Kidney capillary endothelial cell (primary cell): ENCODE data around the gene PRKCA.
"Not testable (repeated sequence)": the region's sequence is repeated elsewhere in the genome, so short reads cannot be mapped to it uniquely, and the experiment has no call there.

ENCODE experiments used
- DNase-seq: peaks from one replicate; pipeline ENCODE4 v3.0.0-alpha.2; 2018; ENCODE audit warnings: low spot score

PRKCA gene

DNA sequence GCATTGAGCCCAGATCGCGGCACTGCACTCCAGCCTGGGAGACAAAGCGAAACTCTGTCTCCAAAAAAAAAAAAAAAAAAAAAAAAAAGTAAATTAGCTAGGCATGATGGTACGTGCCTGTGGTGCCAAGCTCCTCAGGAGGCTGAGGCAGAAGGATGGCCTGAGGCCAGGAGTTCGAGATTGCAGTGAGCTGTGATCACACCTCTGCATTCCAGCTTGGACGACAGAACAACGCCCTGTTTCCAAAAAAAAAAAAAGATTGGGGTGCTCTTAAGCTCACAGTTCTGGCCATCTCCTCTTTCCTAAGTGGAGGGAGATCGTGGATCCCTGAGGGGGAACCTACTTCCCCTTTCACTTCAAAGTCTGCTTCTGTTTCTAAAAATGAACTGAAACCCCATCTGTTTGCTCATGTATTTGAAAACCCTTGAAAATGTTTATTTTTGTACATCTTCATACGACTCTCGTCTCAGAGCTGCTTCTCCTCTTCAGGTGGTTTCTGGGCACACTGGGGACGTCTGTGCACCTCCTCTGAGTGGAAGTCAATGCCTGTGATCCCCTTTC is 138.8 kb downstream of the PRKCA start:
- no peak for DNase-seq

GRCh38 chr17:66443166-66443565 is 140.8 kb downstream of the PRKCA start:
- DNase-seq = no peak

DNA sequence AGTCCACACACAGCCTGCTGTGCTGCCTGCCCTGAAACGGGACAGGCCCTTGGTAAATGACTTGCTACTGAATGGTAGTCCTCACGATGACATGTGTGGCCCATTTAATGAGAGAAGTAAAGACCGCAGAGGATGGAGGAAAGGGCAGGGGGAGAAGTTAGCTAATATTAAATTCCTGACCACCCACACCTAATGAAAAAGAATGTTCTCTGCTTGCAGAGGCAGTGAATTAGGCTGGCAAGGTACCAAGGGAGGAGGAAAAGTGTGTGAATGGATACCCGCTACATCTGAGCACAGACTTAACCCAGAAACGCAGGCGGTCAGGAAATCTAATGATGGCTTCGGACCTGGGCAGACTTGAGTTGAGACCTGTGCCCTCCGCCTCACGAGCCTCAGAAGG is 141.2 kb downstream of the PRKCA start:
- no peak for DNase-seq

GRCh38 chr17:66444031-66444430 is 141.6 kb downstream of the PRKCA start:
- no peak for DNase-seq

GRCh38 chr17:66445229-66445628 is 142.8 kb downstream of the PRKCA start:
- DNase-seq = no peak

- no peak for DNase-seq
Observed at GRCh38 chr17:66446419-66446818, 144.0 kb downstream of the PRKCA start.

- no peak for DNase-seq
Observed at GRCh38 chr17:66447159-66447558, 144.7 kb downstream of the PRKCA start.

- DNase-seq = no peak
Observed at GRCh38 chr17:66448026-66448639, 145.7 kb downstream of the PRKCA start.

DNA sequence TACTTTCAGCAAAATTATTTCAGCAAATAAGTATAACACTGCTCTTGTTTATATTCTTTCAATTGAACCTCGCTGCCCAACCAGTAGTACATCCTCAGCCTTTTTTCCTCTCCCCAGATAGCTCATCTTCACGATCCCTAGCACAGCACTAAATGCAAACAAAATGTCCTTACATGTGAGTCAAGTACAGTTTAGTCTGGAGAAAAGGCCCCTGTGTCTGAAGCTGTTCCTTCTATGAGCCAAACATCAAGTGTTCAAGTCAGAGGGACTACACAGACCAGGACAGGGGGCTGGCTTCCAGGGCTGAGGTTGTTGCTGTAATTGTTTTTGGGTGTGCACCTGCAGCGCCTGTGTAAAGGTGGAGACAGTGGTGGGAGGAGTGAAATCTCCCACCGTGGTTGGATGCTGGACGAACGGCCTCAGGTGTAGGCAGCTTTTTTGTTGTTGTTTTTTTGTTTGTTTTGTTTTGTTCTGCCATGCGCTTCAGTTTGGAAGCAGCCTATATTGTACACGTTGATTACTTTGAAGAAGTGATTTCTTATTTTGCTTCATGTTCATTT is 147.1 kb downstream of the PRKCA start:
- DNase-seq = no peak

- no peak for DNase-seq
Observed at GRCh38 chr17:66450008-66450851, 147.8 kb downstream of the PRKCA start.

DNA sequence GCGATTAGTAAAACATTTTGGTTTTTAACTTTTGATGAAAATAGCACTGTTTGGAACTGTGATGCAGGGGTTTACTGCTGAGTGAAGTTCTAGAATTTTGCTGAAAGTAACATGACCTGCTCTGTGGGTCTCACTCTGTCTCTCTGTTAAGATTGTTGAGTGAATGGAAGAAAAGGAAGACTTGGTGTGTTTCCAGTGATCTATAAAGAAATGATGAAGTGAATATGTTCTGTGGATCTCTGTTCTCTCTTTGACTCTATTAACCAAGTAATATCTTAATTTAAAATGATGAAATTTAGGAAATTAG is 148.4 kb downstream of the PRKCA start:
- no peak for DNase-seq

DNA sequence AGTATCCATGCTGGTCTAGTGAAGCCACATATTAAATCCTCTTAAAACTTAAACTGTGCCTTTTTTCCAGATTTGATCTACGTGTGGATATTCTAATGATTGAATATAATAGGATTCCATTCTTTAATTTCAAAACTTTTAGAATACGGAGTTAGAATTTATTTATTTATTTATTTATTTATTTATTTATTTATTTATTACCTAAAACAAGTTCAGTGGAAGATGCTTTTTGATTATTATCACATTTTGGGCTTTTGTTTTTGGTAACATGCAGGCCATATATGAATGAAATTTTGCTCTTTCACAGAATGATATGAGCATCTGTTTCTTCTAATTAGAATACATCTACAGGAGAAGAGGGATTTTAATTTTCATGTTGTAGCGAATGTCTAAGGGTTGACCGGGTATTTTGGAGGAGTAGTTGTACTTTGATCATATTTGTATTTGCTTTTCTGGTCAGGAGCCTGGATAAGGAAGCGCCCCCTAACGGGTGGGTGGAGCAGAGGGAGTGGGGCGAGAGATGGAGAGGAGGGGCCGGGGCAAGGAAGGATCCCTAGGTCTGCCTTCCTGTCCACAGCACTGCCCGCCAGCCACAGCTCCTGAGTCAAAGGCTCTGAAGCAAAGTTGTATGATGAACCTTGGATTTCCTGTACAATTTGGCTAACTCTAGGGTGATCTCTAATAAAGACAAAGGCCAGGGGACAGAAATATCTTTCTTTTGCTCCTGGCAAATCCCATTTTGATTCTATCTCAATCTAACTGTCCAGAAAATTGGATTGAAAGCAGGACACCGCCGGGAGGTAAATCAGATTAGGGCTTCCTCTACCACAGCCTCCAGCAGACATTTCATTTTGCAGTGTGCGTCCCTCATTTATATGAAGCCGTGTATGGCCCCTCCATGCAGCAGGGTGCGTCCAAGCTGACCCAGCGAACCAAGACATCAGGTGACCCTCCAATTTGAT is 149.1 kb downstream of the PRKCA start:
- no peak for DNase-seq

DNA sequence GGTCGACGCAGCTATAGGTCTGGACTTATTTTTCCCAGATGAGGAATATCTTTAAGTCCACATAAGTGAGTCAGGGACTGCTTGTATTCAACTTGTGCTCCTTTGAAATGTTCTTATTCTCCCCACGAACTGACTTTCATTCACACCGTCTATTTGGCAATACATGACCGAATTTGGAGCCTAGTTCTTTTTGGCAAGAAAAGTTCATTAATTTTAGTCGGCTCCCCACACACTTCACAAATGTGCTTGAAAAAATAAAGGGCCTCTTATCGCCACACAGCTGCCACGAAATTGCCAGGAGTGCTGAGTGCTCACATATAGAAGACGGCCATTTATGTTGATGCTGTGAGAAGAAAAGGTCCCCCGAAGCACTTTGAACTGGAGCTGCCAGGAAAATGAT is 152.6 kb downstream of the PRKCA start:
- no peak for DNase-seq

- DNase-seq = not testable (repeated sequence)
Observed at GRCh38 chr17:66457499-66457898, 155.1 kb downstream of the PRKCA start.

- no peak for DNase-seq
Observed at GRCh38 chr17:66458782-66459181, 156.4 kb downstream of the PRKCA start.

- DNase-seq = peak; percentile 93
Observed at GRCh38 chr17:66459811-66460270, 157.4 kb downstream of the PRKCA start.

DNA sequence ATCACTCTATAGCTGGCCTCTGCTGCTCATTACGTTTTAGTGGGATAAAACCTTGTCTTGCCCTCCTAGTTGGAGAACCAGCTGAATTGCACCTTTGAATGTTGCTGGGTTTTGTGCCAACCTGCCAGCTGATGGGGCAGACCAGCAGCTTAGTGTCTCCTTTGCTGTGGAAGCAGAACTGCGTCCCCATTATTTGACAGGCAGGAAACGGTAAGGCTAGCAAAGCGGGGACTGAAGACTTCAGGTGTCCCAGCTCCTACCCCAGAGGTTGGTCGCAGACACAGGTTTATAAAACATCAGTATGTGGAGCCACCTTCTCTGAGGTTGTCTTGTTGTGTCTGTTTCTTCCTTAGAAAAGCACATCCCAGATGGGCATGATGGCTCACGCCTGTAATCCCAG is 158.1 kb downstream of the PRKCA start:
- no peak for DNase-seq

- DNase-seq = no peak
Observed at GRCh38 chr17:66461343-66461995, 159.1 kb downstream of the PRKCA start.

DNA sequence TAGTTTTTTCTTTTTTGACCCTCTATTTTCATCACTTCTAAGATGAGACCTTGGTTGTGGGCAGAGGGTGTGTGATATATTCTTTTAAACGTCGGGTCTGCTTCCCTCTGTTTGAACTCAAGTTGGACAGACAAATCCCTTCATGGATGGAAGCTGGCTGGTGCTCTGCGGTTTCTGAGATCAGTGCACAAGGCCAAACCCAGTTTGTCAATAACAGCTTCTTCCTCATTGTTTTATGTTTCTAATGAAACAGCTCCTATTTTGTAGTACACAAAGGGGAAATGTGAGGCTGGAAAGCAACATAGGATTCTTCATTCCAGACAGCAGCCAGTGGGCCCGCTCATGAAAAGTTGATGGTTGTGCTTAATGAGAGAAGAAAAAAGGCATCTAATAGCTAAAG is 159.6 kb downstream of the PRKCA start:
- no peak for DNase-seq

GRCh38 chr17:66464921-66465320 is 162.5 kb downstream of the PRKCA start:
- DNase-seq = no peak

DNA sequence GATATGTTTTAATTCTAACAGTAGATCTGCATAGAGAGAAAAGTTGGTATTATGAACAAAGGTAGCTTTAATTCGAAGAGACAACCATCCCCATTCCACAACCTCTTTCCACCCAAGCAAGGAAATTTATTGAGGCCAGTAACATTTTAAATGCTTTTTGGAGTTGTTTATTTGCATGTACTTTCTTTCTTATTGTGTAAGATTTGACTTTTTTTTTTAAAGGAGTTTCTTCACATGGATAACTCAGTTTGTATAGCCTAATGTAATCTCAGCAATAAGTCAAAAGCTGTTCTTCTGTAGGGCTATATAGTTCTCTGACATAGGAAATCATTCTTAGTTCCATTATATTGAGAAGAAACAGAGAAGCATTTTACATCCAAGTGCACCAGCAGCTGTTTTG is 163.3 kb downstream of the PRKCA start:
- no peak for DNase-seq
